SU-DHL-6 (cell line): ENCODE results near the gene MALSU1.

Experiments
- EZH2phosphoT487 ChIP-seq: fragments of 200-600 bp; sonication (generic), shearing (Covaris generic); conservative IDR thresholded peaks from 2 replicates; pipeline ENCODE4 v1.6.1; 2018; ENCODE audit warnings: mild to moderate bottlenecking, antibody characterized with exemption, low read length, moderate library complexity, mixed read lengths
- TF ChIP-seq, protein P1 (sequence below): fragments of 200-600 bp; sonication (generic); IDR thresholded peaks from one replicate; pipeline ENCODE4 v1.5.1; 2017; ENCODE audit warnings: antibody characterized with exemption, mild to moderate bottlenecking, low read length, moderate library complexity; ENCODE audit not compliant: insufficient read depth, poor library complexity, severe bottlenecking

DNA sequence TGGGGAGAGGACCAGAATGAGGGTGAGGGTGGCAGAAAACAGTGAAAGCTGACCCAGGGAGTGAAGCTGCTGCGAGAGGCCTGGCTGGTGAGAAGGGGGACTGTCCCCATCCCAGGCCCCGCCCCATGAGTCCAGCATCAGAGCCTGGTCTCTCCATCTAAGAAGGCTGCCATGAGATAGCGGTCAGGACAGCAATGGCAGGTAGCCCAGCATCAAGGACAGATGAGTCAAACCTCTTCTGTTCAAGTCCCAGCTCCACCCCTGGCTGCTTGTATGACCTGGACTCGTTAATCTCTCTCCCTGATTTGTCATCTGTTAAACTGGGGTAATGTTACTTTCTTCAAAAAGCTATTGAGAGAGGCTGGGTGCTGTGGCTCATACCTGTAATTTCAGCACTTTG, 30.4 kb upstream of the MALSU1 start:
- TF ChIP-seq, protein P1, sequence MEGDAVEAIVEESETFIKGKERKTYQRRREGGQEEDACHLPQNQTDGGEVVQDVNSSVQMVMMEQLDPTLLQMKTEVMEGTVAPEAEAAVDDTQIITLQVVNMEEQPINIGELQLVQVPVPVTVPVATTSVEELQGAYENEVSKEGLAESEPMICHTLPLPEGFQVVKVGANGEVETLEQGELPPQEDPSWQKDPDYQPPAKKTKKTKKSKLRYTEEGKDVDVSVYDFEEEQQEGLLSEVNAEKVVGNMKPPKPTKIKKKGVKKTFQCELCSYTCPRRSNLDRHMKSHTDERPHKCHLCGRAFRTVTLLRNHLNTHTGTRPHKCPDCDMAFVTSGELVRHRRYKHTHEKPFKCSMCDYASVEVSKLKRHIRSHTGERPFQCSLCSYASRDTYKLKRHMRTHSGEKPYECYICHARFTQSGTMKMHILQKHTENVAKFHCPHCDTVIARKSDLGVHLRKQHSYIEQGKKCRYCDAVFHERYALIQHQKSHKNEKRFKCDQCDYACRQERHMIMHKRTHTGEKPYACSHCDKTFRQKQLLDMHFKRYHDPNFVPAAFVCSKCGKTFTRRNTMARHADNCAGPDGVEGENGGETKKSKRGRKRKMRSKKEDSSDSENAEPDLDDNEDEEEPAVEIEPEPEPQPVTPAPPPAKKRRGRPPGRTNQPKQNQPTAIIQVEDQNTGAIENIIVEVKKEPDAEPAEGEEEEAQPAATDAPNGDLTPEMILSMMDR: no peak
- TF ChIP-seq EZH2phosphoT487: no peak
